ENCODE measurements around the gene ENTREP1.

GRCh38 chr9:69303331-69303730, 21.7 kb upstream of the ENTREP1 start:
- TF ChIP-seq CTCF (conservative IDR thresholded peaks at IDR 0.05), result no peak
- no peak for TF ChIP-seq EZH2 (IDR thresholded peaks at IDR 0.05; ENCODE audit: low read depth)
